ENCODE data around the gene GPC4. TPM values are rescaled to one million over a fixed set of nuclear protein-coding genes. Genes with fewer than 3 reads are reported as not detected.

Gene GPC4
- total and polyA plus RNA-seq, 2 donors (not counting 3 experiments of a cell fraction or from before 2014, with no cell fraction given): 0.20 TPM; not detected in 1

- no peak for DNase-seq (ENCODE audit: low read depth, low spot score)
- no peak for TF ChIP-seq POLR2A (IDR thresholded peaks at IDR 0.05; ENCODE audit: low read depth, low read length)
- TF ChIP-seq FOS (IDR thresholded peaks at IDR 0.05; ENCODE audit: borderline replicate concordance, insufficient read depth, low read length): no peak
- TF ChIP-seq, protein P1, sequence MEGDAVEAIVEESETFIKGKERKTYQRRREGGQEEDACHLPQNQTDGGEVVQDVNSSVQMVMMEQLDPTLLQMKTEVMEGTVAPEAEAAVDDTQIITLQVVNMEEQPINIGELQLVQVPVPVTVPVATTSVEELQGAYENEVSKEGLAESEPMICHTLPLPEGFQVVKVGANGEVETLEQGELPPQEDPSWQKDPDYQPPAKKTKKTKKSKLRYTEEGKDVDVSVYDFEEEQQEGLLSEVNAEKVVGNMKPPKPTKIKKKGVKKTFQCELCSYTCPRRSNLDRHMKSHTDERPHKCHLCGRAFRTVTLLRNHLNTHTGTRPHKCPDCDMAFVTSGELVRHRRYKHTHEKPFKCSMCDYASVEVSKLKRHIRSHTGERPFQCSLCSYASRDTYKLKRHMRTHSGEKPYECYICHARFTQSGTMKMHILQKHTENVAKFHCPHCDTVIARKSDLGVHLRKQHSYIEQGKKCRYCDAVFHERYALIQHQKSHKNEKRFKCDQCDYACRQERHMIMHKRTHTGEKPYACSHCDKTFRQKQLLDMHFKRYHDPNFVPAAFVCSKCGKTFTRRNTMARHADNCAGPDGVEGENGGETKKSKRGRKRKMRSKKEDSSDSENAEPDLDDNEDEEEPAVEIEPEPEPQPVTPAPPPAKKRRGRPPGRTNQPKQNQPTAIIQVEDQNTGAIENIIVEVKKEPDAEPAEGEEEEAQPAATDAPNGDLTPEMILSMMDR (IDR thresholded peaks at IDR 0.05; ENCODE audit: extremely low read depth in 1 of 2, insufficient read depth in 1 of 2, low read depth in 1 of 2, low read length in 2 of 2): no peak
- no peak for TF ChIP-seq MYC (IDR thresholded peaks at IDR 0.05; ENCODE audit: low read depth, low read length)
- TF ChIP-seq GATA2 (IDR thresholded peaks at IDR 0.05; ENCODE audit: insufficient read depth, insufficient read length, low read depth, low read length): no peak
- TF ChIP-seq EZH2 (IDR thresholded peaks at IDR 0.05; ENCODE audit: borderline replicate concordance, low read depth, low read length, severe bottlenecking): no peak
- no peak for TF ChIP-seq POLR2AphosphoS5 (IDR thresholded peaks at IDR 0.05; ENCODE audit: insufficient read depth, low read depth, low read length)
- no peak for TF ChIP-seq JUN (IDR thresholded peaks at IDR 0.05; ENCODE audit: borderline replicate concordance, insufficient read depth, insufficient read length, low read depth)
- no peak for TF ChIP-seq MAX (IDR thresholded peaks at IDR 0.05; ENCODE audit: insufficient read depth, insufficient read length)
- H3K9ac ChIP-seq (replicated peaks; ENCODE audit: extremely low read depth, insufficient read depth, low read length): no peak overlapping the region
- no peaks in the 10 kb centered on the region for H3K79me2 ChIP-seq (ENCODE audit: control insufficient read depth, insufficient read depth, low read length)
- CTCF ChIA-PET: no interaction called here
- no peaks in the 10 kb centered on the region for H3K9me3 ChIP-seq (replicated peaks; ENCODE audit: control insufficient read depth, insufficient read depth, low read length)
- no peaks in the 10 kb centered on the region for H3K9me1 ChIP-seq (replicated peaks; ENCODE audit: control insufficient read depth, extremely low read depth, insufficient read depth, low read length)
- intact Hi-C loops (cut with micrococcal nuclease): no loop called here
- BruUV-seq (replicated peaks): no TSS peak
- no peaks in the 10 kb centered on the region for H3K27me3 ChIP-seq (ENCODE audit: control insufficient read depth in 2 of 2, insufficient read depth in 2 of 2, low read length in 2 of 2)
- POLR2A ChIA-PET: no interaction called here
- H3K4me1 ChIP-seq (ENCODE audit: control insufficient read depth, extremely low read depth, insufficient read depth, low read length): no peaks in the 10 kb centered on the region
- no peaks in the 10 kb centered on the region for H4K20me1 ChIP-seq (replicated peaks; ENCODE audit: control insufficient read depth, extremely low read depth, insufficient read depth, low read length)
- no peak overlapping the region for H3K4me2 ChIP-seq (ENCODE audit: insufficient read depth, low read length)
- dilution Hi-C loops (cut with MboI; ENCODE audit: extremely low pct_ligation_motif_present, low sequenced_read_pairs): no loop called here
- H3K36me3 ChIP-seq (ENCODE audit: control insufficient read depth in 2 of 2, extremely low read depth in 1 of 2, insufficient read depth in 2 of 2, low read length in 2 of 2): no peaks in the 10 kb centered on the region
- FAIRE-seq: no peak
- no peak overlapping the region for H3K4me3 ChIP-seq (replicated peaks in 1 of 3; ENCODE audit: insufficient read depth in 1 of 3, low read depth in 1 of 3, low read length in 3 of 3)
- H3K27ac ChIP-seq (ENCODE audit: insufficient read depth, low read depth, low read length): no peak overlapping the region
- H2AFZ ChIP-seq (ENCODE audit: low read depth, low read length): no peak overlapping the region
Observed at GRCh38 chrX:133402830-133403625, 12.3 kb downstream of the GPC4 start.

Measured in endothelial cell of umbilical vein (primary cell).